NCI-H128 (cell line): ENCODE results near the gene ATG9A.
A peak's percentile ranks its signal among the peaks of the same experiment; 100 is the strongest.

Experiments used
- DNase-seq: peaks from one replicate; lab custom pipeline; 2025; ENCODE audit not compliant: unreplicated experiment; lab: John Stamatoyannopoulos, UW

ATG9A gene

DNA sequence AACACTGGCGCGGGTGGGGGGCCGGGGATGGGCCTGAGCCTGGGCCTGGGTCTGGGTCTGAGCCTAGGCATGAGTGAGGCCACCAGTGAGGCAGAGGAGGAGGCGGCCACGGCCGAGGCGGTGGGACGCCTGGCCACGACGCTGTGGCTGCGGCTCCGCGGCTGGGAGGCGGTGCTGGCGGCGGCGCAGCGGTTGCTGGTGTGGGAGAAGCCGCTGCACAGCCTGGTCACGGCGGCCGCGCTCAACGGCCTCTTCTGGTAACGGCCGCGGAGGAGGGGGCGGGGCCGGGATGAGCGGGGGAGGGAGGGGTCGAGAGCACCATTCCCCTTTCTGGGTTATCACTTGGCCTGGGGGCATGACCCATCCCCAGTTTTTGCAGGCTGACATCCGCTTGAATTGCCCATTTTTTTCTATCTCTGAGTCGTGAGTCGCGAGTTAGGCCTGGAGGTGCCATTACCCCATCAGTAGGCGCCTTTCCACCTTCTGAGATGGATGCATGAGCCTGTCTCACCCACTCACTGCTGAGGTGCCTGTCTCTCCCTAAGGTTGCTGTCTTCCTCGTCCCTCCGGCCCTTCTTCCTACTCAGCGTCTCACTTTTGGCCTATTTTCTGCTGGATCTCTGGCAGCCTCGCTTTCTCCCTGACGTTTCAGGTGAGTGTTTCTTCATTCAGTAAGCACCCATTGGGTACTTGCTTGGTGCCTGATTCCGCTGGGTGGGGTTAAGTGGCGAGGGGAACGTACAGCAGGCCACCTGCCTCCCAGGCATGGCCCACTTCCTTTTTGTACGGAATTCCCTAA lies 50.9 kb downstream of the ATG9A start:
- DNase-seq, result no peak

GRCh38 chr2:219177552-219178376 lies 51.7 kb downstream of the ATG9A start, which contains the start of gene RETREG2:
TSS of gene RETREG2 (plus strand) at chr2:219178275. CDS start at chr2:219178353, 78 bp downstream.
- DNase-seq, result peak; percentile 43

DNA sequence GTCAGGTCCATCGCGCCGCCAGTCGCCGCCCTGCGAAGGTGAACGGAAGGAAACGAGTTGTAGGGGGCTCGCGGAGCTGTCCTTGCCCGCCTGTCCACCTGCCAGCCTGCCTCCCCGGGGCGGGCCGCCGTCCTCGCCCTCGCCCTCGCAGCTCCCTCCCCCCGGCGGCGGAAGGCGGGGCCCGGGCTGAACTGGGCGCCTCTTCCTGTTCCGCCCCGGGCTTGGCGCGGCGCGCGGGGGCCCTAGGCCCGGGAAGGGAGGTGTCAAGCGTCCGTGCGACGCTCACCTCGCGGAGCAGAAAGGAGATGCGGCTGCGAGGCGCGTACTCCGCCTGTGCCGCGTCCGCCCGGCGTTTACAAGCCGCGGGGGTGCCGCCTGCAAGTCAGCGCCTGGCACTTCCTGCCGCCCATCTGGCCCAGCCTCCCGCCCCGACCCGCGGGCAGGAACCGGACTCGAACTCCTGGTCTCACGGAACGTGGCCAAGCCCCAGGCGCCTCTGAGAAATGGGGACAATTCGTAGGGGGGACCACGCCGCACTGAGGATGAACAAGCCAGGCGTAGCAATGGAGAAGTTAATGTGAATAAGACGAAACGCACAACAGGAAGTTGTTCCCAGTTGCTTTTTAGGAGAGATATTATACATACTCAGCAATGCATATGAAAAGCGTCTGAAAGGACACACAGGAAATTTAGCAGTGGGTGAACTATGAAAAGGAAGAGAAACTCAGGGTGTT lies 52.5 kb downstream of the ATG9A start, which contains the start of gene CNPPD1:
CNPPD1 (minus strand) TSS at position 108 of the 734 bp plus-strand sequence; CDS start at position 11, 97 bp downstream.
- peak; percentile 51 for DNase-seq

DNA sequence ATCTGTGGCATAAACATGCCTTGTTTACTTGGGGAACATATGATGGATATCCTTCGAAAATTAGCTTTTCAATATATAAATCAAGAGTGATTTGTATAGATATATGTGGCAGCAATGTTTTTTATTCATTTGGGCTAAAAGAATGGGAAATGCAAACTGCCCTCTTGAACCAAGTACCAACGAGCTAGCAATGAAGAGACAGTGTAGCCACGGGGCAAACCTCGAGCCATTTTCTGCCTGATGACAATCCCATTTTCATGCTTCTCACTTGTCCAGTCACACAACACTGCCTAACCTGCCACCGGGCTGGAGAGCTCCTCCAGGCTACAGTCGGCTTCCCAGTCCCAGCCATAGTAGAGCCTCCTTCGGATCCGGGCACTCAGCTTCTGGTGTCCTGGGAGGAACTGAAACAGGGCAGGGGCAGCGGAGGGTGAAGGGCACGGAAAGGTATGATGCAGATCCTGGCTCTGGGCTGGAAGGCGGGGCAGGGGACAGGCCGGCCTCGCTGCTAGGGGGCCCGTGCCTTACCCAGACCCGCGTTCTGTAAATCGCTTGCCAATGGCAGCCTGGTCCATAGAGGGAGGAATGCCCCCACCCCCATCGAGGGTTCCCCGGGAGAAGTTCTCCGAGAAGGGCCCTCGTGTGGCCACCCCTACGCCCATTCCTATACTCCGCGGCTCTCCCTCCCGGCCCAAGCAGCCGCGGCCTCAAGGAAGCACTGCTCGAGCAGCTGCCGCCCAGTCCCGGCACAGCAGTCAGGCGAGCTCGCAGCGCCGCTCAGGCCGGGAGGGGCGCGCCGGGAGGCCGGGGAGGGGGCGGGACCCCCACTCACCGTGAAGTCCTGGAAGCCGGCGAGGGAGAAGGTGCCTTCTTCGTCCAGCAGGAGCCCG lies 53.3 kb downstream of the ATG9A start:
- DNase-seq, result no peak

GRCh38 chr2:219175486-219175885 lies 54.0 kb downstream of the ATG9A start:
- no peak for DNase-seq

- no peak for DNase-seq
Measured at GRCh38 chr2:219174801-219175200, 54.6 kb downstream of the ATG9A start.

DNA sequence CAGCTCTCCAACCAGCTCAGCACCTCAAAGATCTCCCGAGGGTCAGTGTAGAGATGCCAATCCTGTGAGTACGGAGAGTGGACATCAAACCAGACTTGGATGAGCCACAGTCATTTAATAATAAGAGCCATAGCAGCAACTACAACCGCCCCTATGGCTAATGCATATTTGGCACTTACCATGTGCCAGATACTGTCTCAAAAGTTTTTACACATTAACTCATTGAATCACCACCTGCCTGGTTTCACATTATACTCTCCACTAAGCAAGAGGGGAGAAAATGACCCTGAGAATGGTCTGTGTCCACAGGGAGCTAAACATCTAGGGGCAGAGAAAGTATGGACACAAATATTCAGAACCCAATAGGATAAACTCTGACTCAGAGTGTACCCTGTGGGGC lies 55.3 kb downstream of the ATG9A start:
- no peak for DNase-seq

- DNase-seq, result no peak
Measured at GRCh38 chr2:219173176-219173575, 56.3 kb downstream of the ATG9A start.

GRCh38 chr2:219172231-219173154 lies 56.9 kb downstream of the ATG9A start:
- DNase-seq, result no peak

GRCh38 chr2:219171231-219171651 lies 58.2 kb downstream of the ATG9A start:
- DNase-seq, result peak; percentile 4

DNA sequence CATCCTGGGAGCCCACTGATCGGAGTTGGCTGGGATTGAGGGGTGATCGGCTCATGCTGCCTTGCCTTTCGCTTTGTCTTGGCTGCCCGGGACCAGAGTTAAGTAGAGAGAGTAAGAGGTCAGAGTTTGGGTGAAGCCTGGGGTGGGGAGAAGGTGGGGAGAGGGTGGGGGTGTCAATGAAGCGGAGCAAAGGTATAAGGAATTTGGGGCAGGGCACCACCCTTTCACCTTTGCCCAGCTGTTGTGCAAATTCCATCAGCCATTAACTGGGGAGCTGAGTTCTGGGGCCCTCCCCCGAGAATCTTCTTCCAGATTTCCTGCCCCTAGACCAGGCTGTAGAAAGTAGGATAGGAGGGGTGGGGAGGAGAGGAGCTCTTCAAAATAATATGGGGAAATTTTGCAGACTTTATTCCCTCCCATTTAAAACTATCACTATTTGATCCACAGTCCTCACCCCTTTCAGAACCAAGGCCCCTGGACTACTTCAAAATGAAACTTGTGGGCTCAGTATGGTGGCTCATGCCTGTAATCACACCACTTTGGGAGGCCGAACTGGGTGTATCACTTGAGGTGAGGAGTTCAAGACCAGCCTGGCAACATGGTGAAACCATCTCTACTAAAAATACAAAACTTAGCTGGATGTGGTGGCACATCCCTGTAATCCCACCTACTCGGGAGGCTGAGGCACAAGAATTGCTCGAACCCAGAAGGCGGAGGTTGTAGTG lies 59.3 kb downstream of the ATG9A start, which contains the start of gene SLC23A3:
SLC23A3 (minus strand) TSS at position 100 of the 725 bp plus-strand sequence; CDS start at position 55, 45 bp downstream.
- no peak for DNase-seq
